Stomach (tissue), 4 donors: ENCODE data around the gene GYG1.

Source experiments
- EP300 ChIP-seq: sonication (generic); formaldehyde crosslinking; IDR thresholded peaks from one replicate; pipeline ENCODE4 v1.6.1; 2017; ENCODE audit warnings: antibody characterized with exemption
- POLR2A ChIP-seq, 4 donors: fragments of 450-650 bp; IDR thresholded peaks; one replicate each; pipeline ENCODE4 v1.6.1; 2016; ENCODE audit warnings: antibody characterized with exemption in 4 of 4, control low read depth in 2 of 4, mild to moderate bottlenecking in 1 of 4, moderate library complexity in 1 of 4
- POLR2AphosphoS5 ChIP-seq, 3 donors: sonication (generic); formaldehyde crosslinking; IDR thresholded peaks; one replicate each; pipeline ENCODE4 v1.6.1; 2016; ENCODE audit warnings: antibody characterized with exemption in 3 of 3
- TF ChIP-seq, protein P1 (sequence below), 7 experiments: fragments of 450-650 bp in 4 of 7; fragments of 200-600 bp in 3 of 7; sonication (generic) in 3 of 7; IDR thresholded peaks; one replicate each; pipeline ENCODE4 v1.5.1; 2016 to 2019; ENCODE audit warnings: antibody characterized with exemption in 7 of 7, control low read depth in 2 of 7, mild to moderate bottlenecking in 1 of 7

DNA sequence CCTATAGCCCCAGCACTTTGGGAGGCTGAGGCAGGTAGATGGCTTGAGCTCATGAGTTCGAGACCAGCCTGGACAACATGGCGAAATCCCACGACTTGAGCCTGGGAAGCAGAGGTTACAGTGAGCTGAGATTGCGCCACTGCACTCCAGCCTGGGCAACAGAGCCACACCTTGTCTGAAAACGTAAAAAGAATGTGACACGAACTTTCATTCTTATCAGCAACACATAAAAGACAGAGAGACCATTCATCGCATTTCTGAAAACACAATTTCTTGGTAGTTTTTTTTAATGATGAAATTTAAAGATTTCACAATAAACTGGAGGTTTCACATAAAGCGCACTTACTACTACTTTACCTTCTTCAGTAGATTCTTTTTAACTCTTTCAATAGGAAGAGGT lies 76.5 kb downstream of the GYG1 start:
- TF ChIP-seq, protein P1, sequence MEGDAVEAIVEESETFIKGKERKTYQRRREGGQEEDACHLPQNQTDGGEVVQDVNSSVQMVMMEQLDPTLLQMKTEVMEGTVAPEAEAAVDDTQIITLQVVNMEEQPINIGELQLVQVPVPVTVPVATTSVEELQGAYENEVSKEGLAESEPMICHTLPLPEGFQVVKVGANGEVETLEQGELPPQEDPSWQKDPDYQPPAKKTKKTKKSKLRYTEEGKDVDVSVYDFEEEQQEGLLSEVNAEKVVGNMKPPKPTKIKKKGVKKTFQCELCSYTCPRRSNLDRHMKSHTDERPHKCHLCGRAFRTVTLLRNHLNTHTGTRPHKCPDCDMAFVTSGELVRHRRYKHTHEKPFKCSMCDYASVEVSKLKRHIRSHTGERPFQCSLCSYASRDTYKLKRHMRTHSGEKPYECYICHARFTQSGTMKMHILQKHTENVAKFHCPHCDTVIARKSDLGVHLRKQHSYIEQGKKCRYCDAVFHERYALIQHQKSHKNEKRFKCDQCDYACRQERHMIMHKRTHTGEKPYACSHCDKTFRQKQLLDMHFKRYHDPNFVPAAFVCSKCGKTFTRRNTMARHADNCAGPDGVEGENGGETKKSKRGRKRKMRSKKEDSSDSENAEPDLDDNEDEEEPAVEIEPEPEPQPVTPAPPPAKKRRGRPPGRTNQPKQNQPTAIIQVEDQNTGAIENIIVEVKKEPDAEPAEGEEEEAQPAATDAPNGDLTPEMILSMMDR (IDR thresholded peaks at IDR 0.05), result no peak
- TF ChIP-seq EP300 (no peak), POLR2A (IDR thresholded peaks at IDR 0.05) (no peak), POLR2AphosphoS5 (IDR thresholded peaks at IDR 0.05) (no peak)
